H4 (cell line): Measurements from ENCODE around the gene OLFML3. TPM values are rescaled to one million over a fixed set of nuclear protein-coding genes. Genes with fewer than 3 reads are reported as not detected.
"Not testable (repeated sequence)": the region's sequence is repeated elsewhere in the genome, so short reads cannot be mapped to it uniquely, and the experiment has no call there.

Experiments used
- DNase-seq: peaks from one replicate; pipeline ENCODE4 v3.0.0-alpha.2; 2015; ENCODE audit warnings: low spot score
- total RNA-seq: library from RNA; depleted of rRNA; stranded (reverse); fragments of >200 nt; shearing (Covaris generic); gene quantifications from 2 replicates; pipeline ENCODE4 v1.2.3, GENCODE V29; 2014

Gene OLFML3
- total RNA-seq, 1 experiment from 2014 or later, result 12.6 TPM

GRCh38 chr1:113948151-113948550, 31.1 kb upstream of the OLFML3 start:
- not testable (repeated sequence) for DNase-seq

- DNase-seq, result no peak
Observed at GRCh38 chr1:113949007-113949406, 30.3 kb upstream of the OLFML3 start.

GRCh38 chr1:113950908-113951307, 28.4 kb upstream of the OLFML3 start:
- DNase-seq, result no peak

GRCh38 chr1:113951719-113952118, 27.6 kb upstream of the OLFML3 start:
- DNase-seq, result no peak

- DNase-seq, result no peak
Observed at GRCh38 chr1:113957984-113958383, 21.3 kb upstream of the OLFML3 start.

GRCh38 chr1:113958691-113959090, 20.6 kb upstream of the OLFML3 start:
- no peak for DNase-seq

GRCh38 chr1:113963281-113963906, 15.9 kb upstream of the OLFML3 start:
- DNase-seq, result no peak

- DNase-seq, result no peak
Observed at GRCh38 chr1:113965703-113966412, 13.4 kb upstream of the OLFML3 start.

GRCh38 chr1:113972954-113973353, 6.3 kb upstream of the OLFML3 start:
- DNase-seq, result no peak

- DNase-seq, result no peak
Observed at GRCh38 chr1:113975211-113975895, 3.9 kb upstream of the OLFML3 start.

GRCh38 chr1:113976609-113977278, 2.5 kb upstream of the OLFML3 start:
- DNase-seq, result no peak

GRCh38 chr1:113977906-113978305, 1.4 kb upstream of the OLFML3 start:
- DNase-seq, result no peak

GRCh38 chr1:113980110-113980509, 836 bp downstream of the OLFML3 start:
- no peak for DNase-seq

GRCh38 chr1:113981962-113982931, 3.0 kb downstream of the OLFML3 start:
- peak; percentile 45 for DNase-seq

- DNase-seq, result no peak
Observed at GRCh38 chr1:113982949-113983348, 3.7 kb downstream of the OLFML3 start.

- DNase-seq, result no peak
Observed at GRCh38 chr1:113983391-113983790, 4.1 kb downstream of the OLFML3 start.

GRCh38 chr1:113983826-113984225, 4.6 kb downstream of the OLFML3 start:
- no peak for DNase-seq

GRCh38 chr1:113984710-113985109, 5.4 kb downstream of the OLFML3 start:
- no peak for DNase-seq

- no peak for DNase-seq
Observed at GRCh38 chr1:113986802-113987201, 7.5 kb downstream of the OLFML3 start.

- DNase-seq, result no peak
Observed at GRCh38 chr1:113987259-113987658, 8.0 kb downstream of the OLFML3 start.

- DNase-seq, result no peak
Observed at GRCh38 chr1:113990530-113990929, 11.3 kb downstream of the OLFML3 start.
